Endothelial cell of umbilical vein (primary cell): ENCODE measurements around the gene LGALSL. TPM values are rescaled to one million over a fixed set of nuclear protein-coding genes. Genes with fewer than 3 reads are reported as not detected.

Source experiments
- BruUV-seq: library from RNA; stranded (reverse); fragments of 400-500 nt; replicated peaks from 2 replicates; lab custom pipeline; 2021; lab: Mats Ljungman, UMichigan
- CTCF ChIA-PET: fragments of 300-600, 350-600 bp; sonication (Branson Sonifier 250); formaldehyde crosslinking; loops from one replicate; lab custom pipeline; 2021; ENCODE audit warnings: antibody characterized with exemption, inconsistent platforms; lab: Charles Lee
- POLR2A ChIA-PET: fragments of 300-600, 350-600 bp; sonication (Branson Sonifier 250); formaldehyde crosslinking; loops from one replicate; lab custom pipeline; 2021; ENCODE audit warnings: antibody characterized with exemption, inconsistent platforms; lab: Charles Lee
- DNase-seq: peaks from one replicate; pipeline ENCODE4 v3.0.0-alpha.2; 2011; ENCODE audit warnings: low read depth, low spot score
- FAIRE-seq: peaks from 2 replicates; lab custom pipeline; 2011; peaks lifted over from hg19 to GRCh38; lab: Jason Lieb, UNC
- H2AFZ ChIP-seq: 2 replicates; pipeline ENCODE4 v1.6.0; 2012; ENCODE audit warnings: low read depth, low read length, control low read depth, inconsistent platforms
- H3K27ac ChIP-seq: 2 replicates; pipeline ENCODE4 v1.5.1; 2011; ENCODE audit warnings: low read depth, mild to moderate bottlenecking, control low read depth, low read length, moderate library complexity; ENCODE audit not compliant: insufficient read depth
- H3K27me3 ChIP-seq, 2 experiments: 2 replicates each; pipeline versions ENCODE4 v1.6.0 to v1.6.1; 2011; ENCODE audit warnings: low read length in 2 of 2, mixed read lengths in 1 of 2; ENCODE audit not compliant: control insufficient read depth in 2 of 2, insufficient read depth in 2 of 2
- H3K36me3 ChIP-seq, 2 experiments: 2 replicates in 1 of 2; 3 replicates in 1 of 2; pipeline ENCODE4 v1.5.1; 2011; ENCODE audit warnings: low read length in 2 of 2, mild to moderate bottlenecking in 1 of 2, moderate library complexity in 1 of 2; ENCODE audit not compliant: control insufficient read depth in 2 of 2, insufficient read depth in 2 of 2; ENCODE audit errors: extremely low read depth in 1 of 2
- H3K4me1 ChIP-seq: 3 replicates; pipeline ENCODE4 v1.5.1; 2011; ENCODE audit warnings: mild to moderate bottlenecking, low read length; ENCODE audit not compliant: control insufficient read depth, insufficient read depth; ENCODE audit errors: extremely low read depth
- H3K4me2 ChIP-seq: 2 replicates; pipeline ENCODE4 v1.6.1; 2011; ENCODE audit warnings: low read length, control low read depth, mixed read lengths; ENCODE audit not compliant: insufficient read depth
- H3K4me3 ChIP-seq, 3 experiments: fragments of 200-600 bp in 1 of 3; sonication (generic), shearing (Covaris generic) in 1 of 3; replicated peaks in 1 of 3; 2 replicates each; pipeline ENCODE4 v1.5.1; 2011 to 2016; ENCODE audit warnings: control low read depth in 3 of 3, low read length in 3 of 3, mild to moderate bottlenecking in 2 of 3, inconsistent platforms in 1 of 3, low read depth in 1 of 3, moderate library complexity in 1 of 3; ENCODE audit not compliant: insufficient read depth in 1 of 3
- H3K79me2 ChIP-seq: 2 replicates; pipeline ENCODE4 v1.6.0; 2012; ENCODE audit warnings: low read length, inconsistent platforms; ENCODE audit not compliant: control insufficient read depth, insufficient read depth
- H3K9ac ChIP-seq: replicated peaks from 2 replicates; pipeline ENCODE3; 2011; ENCODE audit warnings: low read length, control low read depth; ENCODE audit not compliant: insufficient read depth; ENCODE audit errors: extremely low read depth
- H3K9me1 ChIP-seq: replicated peaks from 3 replicates; pipeline ENCODE4 v1.6.0; 2011; ENCODE audit warnings: mild to moderate bottlenecking, low read length; ENCODE audit not compliant: control insufficient read depth, insufficient read depth; ENCODE audit errors: extremely low read depth
- H3K9me3 ChIP-seq: replicated peaks from 2 replicates; pipeline ENCODE4 v1.5.1; 2012; ENCODE audit warnings: low read length, inconsistent platforms; ENCODE audit not compliant: control insufficient read depth, insufficient read depth
- H4K20me1 ChIP-seq: replicated peaks from 2 replicates; pipeline ENCODE3; 2011; ENCODE audit warnings: mild to moderate bottlenecking, low read length; ENCODE audit not compliant: control insufficient read depth, insufficient read depth; ENCODE audit errors: extremely low read depth
- CTCF ChIP-seq, 2 donors: IDR thresholded peaks; 1 replicate in 1 of 2; 2 replicates in 1 of 2; pipeline ENCODE4 v1.5.1; 2011; ENCODE audit warnings: low read length in 2 of 2, mild to moderate bottlenecking in 2 of 2, moderate library complexity in 2 of 2, control low read depth in 1 of 2, inconsistent platforms in 1 of 2, low read depth in 1 of 2; ENCODE audit not compliant: insufficient read depth in 1 of 2; ENCODE audit errors: extremely low read depth in 1 of 2
- EZH2 ChIP-seq: IDR thresholded peaks from 2 replicates; pipeline ENCODE4 v1.6.1; 2012; ENCODE audit warnings: borderline replicate concordance, low read depth, mild to moderate bottlenecking, moderate library complexity, low read length, inconsistent platforms; ENCODE audit not compliant: severe bottlenecking
- FOS ChIP-seq: IDR thresholded peaks from 2 replicates; pipeline ENCODE4 v1.6.1; 2011; ENCODE audit warnings: mild to moderate bottlenecking, low read length, moderate library complexity, borderline replicate concordance; ENCODE audit not compliant: insufficient read depth
- GATA2 ChIP-seq: IDR thresholded peaks from 2 replicates; pipeline ENCODE4 v1.7.0; 2011; ENCODE audit warnings: low read depth, mild to moderate bottlenecking, moderate library complexity, mixed read lengths, low read length; ENCODE audit not compliant: insufficient read length, insufficient read depth
- JUN ChIP-seq: IDR thresholded peaks from 2 replicates; pipeline ENCODE4 v1.6.1; 2011; ENCODE audit warnings: borderline replicate concordance, low read depth; ENCODE audit not compliant: insufficient read length, insufficient read depth
- MAX ChIP-seq: IDR thresholded peaks from 2 replicates; pipeline ENCODE4 v1.6.1; 2011; ENCODE audit not compliant: insufficient read depth, insufficient read length
- MYC ChIP-seq: IDR thresholded peaks from one replicate; pipeline ENCODE4 v1.6.1; 2011; ENCODE audit warnings: mild to moderate bottlenecking, low read depth, low read length
- POLR2A ChIP-seq: IDR thresholded peaks from 2 replicates; pipeline ENCODE4 v1.6.1; 2012; ENCODE audit warnings: low read depth, mild to moderate bottlenecking, control low read depth, low read length
- POLR2AphosphoS5 ChIP-seq: IDR thresholded peaks from 2 replicates; pipeline ENCODE4 v1.6.1; 2012; ENCODE audit warnings: low read depth, mild to moderate bottlenecking, control low read depth, low read length, moderate library complexity; ENCODE audit not compliant: insufficient read depth
- dilution Hi-C: fragments of 300-500 bp; cut with MboI; formaldehyde crosslinking; loops from one replicate; pipeline ENCODE4 v1.15.0; 2019; ENCODE audit warnings: low sequenced_read_pairs; ENCODE audit not compliant: extremely low pct_ligation_motif_present
- intact Hi-C: fragments of 100-400 bp; cut with micrococcal nuclease; formaldehyde crosslinking; loops from one replicate; pipeline ENCODE4 v1.10.0; 2022
- polyA plus RNA-seq, 4 experiments: library from polyadenylated mRNA; depleted of rRNA in 3 of 4; stranded (reverse) in 3 of 4; unstranded in 1 of 4; fragments of >200 nt; gene quantifications; 2 replicates each; pipeline versions ENCODE4 v1.2.1 to v1.2.3, GENCODE V29; 2011 to 2012; ENCODE audit warnings: missing spikeins in 1 of 4
- total RNA-seq: library from RNA; stranded (reverse); gene quantifications from 2 replicates; pipeline ENCODE4 v1.2.3, GENCODE V29; 2021

The LGALSL gene
- total and polyA plus RNA-seq, 2 donors (not counting 3 experiments of a cell fraction or from before 2014, with no cell fraction given), result 2.3 to 2.6 TPM

GRCh38 chr2:64437883-64438282 is 16.1 kb upstream of the LGALSL start:
- Histone ChIP-seq H3K4me1 (no peaks in the 10 kb centered on the region), H3K4me2 (no peak overlapping the region), H3K27ac (no peak overlapping the region), H3K79me2 (no peaks in the 10 kb centered on the region), H3K4me3 (no peak overlapping the region), H3K9me3 (no peaks in the 10 kb centered on the region), H3K9ac (no peak overlapping the region), H2AFZ (no peak overlapping the region), H3K36me3 (no peaks in the 10 kb centered on the region), H3K27me3 (peaks cover 15 to 23% of the 10 kb centered on the region in 2 experiments), H3K9me1 (no peaks in the 10 kb centered on the region), H4K20me1 (no peaks in the 10 kb centered on the region)
- intact Hi-C loops, result no loop called here
- dilution Hi-C loops, result no loop called here
- no TSS peak for BruUV-seq
- DNase-seq (no peak), FAIRE-seq (no peak)
- ChIA-PET CTCF (no interaction called here), POLR2A (no interaction called here)
- TF ChIP-seq EZH2 (no peak), POLR2AphosphoS5 (no peak), POLR2A (no peak), MYC (no peak), CTCF (IDR thresholded peaks at IDR 0.05; ENCODE audit: extremely low read depth in 1 of 2, insufficient read depth in 1 of 2, low read depth in 1 of 2, low read length in 2 of 2) (no peak), MAX (no peak), GATA2 (no peak), FOS (no peak), JUN (no peak)
